Sigmoid colon (tissue), 7 donors: ENCODE results near the gene PLB1. TPM values are rescaled to one million over a fixed set of nuclear protein-coding genes. Genes with fewer than 3 reads are reported as not detected.

Experiments
- DNase-seq: peaks from one replicate; pipeline ENCODE4 v3.0.0-alpha.2; 2019
- H3K27ac ChIP-seq, 4 donors: fragments of 200-600 bp; sonication (generic); one replicate each; pipeline ENCODE4 v1.5.1; 2016 to 2019; ENCODE audit warnings: mild to moderate bottlenecking in 1 of 4
- H3K27me3 ChIP-seq, 3 donors: fragments of 200-600 bp; sonication (generic); one replicate each; pipeline ENCODE4 v1.5.1; 2019; ENCODE audit warnings: mild to moderate bottlenecking in 1 of 3
- H3K36me3 ChIP-seq, 4 donors: fragments of 200-600 bp; sonication (generic); one replicate each; pipeline ENCODE4 v1.5.1; 2016 to 2019
- H3K4me1 ChIP-seq, 4 donors: fragments of 200-600 bp; sonication (generic); one replicate each; pipeline ENCODE4 v1.5.1; 2017 to 2019
- H3K4me3 ChIP-seq, 4 donors: fragments of 200-600 bp; sonication (generic); one replicate each; pipeline ENCODE4 v1.5.1; 2017 to 2019; ENCODE audit warnings: mild to moderate bottlenecking in 2 of 4, moderate library complexity in 1 of 4
- H3K9me3 ChIP-seq, 4 donors: fragments of 200-600 bp in 3 of 4; sonication (generic) in 3 of 4; one replicate each; pipeline versions ENCODE4 v1.5.1 to v1.6.1; 2013 to 2019
- EP300 ChIP-seq, 4 donors: sonication (generic); formaldehyde crosslinking; IDR thresholded peaks; one replicate each; pipeline ENCODE4 v1.6.1; 2017; ENCODE audit warnings: antibody characterized with exemption in 4 of 4
- POLR2A ChIP-seq, 2 donors: fragments of 450-650 bp; IDR thresholded peaks; one replicate each; pipeline ENCODE4 v1.6.1; 2016; ENCODE audit warnings: antibody characterized with exemption in 2 of 2, mild to moderate bottlenecking in 2 of 2, moderate library complexity in 2 of 2
- POLR2AphosphoS5 ChIP-seq, 4 donors: sonication (generic); formaldehyde crosslinking; IDR thresholded peaks; one replicate each; pipeline ENCODE4 v1.6.1; 2017; ENCODE audit warnings: antibody characterized with exemption in 4 of 4
- WGBS, 2 donors: extraction: QIAGEN DNeasy Blood & Tissue Kit; methylation state at CpG; one replicate each; pipeline ENCODE4 v1.1.7; 2013; 5-methylcytosine and 5-hydroxymethylcytosine counted together
- intact Hi-C: fragments of 100-400 bp; cut with DNase I; formaldehyde crosslinking; loops from one replicate; pipeline ENCODE4 v1.15.1; 2023
- polyA plus RNA-seq, 3 donors: library from polyadenylated mRNA; stranded (reverse); fragments of 200-250 nt; gene quantifications; one replicate each; pipeline ENCODE4 v1.2.3, GENCODE V29; 2013
- total RNA-seq, 4 donors: library from RNA; depleted of rRNA; stranded (reverse); fragments of >200 nt; gene quantifications; one replicate each; pipeline ENCODE4 v1.1.0, GENCODE V29; 2016
- TF ChIP-seq, protein P1 (sequence below), 4 experiments: fragments of 450-650 bp in 3 of 4; fragments of 200-600 bp in 1 of 4; IDR thresholded peaks; one replicate each; pipeline ENCODE4 v1.5.1; 2016 to 2019; ENCODE audit warnings: antibody characterized with exemption in 4 of 4, mild to moderate bottlenecking in 3 of 4, moderate library complexity in 2 of 4
- donor health status: healthy with polysubstance abuse.
- donor health status: Bipolar disorder and iron deficiency.
- donor health status: healthy.

Gene PLB1
- total and polyA plus RNA-seq, 7 donors: 1.2 to 18.3 (median 2.1) TPM

DNA sequence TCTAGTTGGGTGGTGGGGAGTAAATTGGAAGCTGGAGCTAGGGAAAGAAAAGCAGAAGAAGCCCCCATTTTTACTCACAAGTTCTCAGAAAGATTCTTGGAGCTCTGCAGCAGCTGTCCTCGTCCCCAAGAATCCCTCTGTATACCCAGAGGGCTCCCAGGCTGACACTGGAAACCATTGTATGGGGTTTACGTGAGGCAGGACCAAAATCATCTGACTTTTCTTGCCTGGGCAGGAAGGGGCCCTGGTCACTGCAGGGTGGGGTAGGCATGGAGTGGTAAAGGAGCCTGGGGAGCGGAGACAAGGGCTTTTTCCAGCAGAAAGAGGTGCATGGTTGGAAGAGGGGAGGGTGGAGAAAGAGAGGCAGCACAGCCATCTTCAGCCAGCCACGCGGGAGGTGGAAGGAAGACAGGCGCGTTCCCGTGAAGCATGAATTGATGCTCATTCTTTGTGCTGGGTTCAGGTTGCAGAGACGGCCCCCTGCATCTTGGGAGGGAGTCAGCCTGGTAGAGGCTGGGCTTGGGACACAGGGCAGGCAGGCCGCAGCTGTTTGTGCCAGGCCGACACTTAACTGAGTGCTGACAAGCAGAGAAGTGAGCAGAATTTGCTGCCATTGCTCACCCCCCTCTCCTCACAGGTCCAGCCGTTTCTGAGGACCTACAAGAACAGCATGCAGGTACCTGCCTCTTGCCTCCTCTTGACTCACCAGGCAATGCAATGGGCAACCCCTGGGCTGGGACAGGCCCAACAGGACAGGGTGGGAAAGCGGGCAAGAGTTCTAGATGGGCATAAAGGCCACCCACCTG lies 94.8 kb downstream of the PLB1 start:
- Histone ChIP-seq H3K9me3 (no peaks in the 10 kb centered on the region), H3K36me3 (no peaks in the 10 kb centered on the region), H3K27me3 (no peaks in the 10 kb centered on the region), H3K4me1 (peaks cover 0 to 15% (median 13%) of the 10 kb centered on the region in 4 donors), H3K27ac (no peak overlapping the region), H3K4me3 (no peak overlapping the region)
- DNase-seq: peak; percentile 46
- 88 to 93% methylated on average over 13 of the region's 13 CpGs for WGBS, 2 donors
- TF ChIP-seq POLR2AphosphoS5 (IDR thresholded peaks at IDR 0.05): no peak
- no peak for TF ChIP-seq POLR2A (IDR thresholded peaks at IDR 0.05)
- TF ChIP-seq, protein P1, sequence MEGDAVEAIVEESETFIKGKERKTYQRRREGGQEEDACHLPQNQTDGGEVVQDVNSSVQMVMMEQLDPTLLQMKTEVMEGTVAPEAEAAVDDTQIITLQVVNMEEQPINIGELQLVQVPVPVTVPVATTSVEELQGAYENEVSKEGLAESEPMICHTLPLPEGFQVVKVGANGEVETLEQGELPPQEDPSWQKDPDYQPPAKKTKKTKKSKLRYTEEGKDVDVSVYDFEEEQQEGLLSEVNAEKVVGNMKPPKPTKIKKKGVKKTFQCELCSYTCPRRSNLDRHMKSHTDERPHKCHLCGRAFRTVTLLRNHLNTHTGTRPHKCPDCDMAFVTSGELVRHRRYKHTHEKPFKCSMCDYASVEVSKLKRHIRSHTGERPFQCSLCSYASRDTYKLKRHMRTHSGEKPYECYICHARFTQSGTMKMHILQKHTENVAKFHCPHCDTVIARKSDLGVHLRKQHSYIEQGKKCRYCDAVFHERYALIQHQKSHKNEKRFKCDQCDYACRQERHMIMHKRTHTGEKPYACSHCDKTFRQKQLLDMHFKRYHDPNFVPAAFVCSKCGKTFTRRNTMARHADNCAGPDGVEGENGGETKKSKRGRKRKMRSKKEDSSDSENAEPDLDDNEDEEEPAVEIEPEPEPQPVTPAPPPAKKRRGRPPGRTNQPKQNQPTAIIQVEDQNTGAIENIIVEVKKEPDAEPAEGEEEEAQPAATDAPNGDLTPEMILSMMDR (IDR thresholded peaks at IDR 0.05): no peak
- no peak for TF ChIP-seq EP300 (IDR thresholded peaks at IDR 0.05)
- intact Hi-C loops: no loop called here

DNA sequence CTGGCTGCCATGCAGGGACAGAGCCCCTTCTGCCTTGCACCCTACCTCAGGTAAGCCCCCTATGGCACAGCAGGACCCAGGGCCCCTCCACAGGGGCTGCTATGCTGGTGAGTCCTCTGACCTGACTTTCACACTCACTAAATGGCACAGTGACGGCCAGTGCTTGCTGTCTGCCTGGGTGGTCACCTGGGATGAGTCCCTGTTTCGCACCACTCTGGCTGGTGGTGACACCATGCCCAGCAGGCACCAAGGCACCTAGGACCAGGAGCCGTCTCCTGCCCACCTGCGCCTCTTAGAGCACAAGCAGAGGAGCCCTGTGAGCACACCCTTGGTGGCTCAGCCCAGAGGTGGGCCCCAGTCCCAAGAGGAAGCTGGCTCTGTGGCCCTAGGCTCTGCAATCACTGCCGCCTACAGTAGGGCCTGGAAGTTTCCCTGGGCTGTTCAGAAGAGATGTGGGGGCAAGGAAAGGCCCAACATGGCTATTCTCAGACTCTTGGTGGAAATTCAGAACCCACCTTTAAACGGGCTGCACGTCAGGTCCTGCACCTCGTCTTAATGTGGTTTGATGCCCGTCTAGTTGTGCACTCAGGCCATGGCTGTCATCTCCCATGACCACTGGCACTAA lies 96.0 kb downstream of the PLB1 start:
- Histone ChIP-seq H3K4me3 (no peak overlapping the region), H3K27me3 (no peaks in the 10 kb centered on the region), H3K9me3 (no peaks in the 10 kb centered on the region), H3K4me1 (peaks cover 0 to 23% (median 19%) of the 10 kb centered on the region in 4 donors), H3K27ac (no peak overlapping the region), H3K36me3 (no peaks in the 10 kb centered on the region)
- WGBS, 2 donors: 84 to 91% methylated on average over 9 of the region's 9 CpGs
- TF ChIP-seq POLR2A (IDR thresholded peaks at IDR 0.05) (no peak), EP300 (IDR thresholded peaks at IDR 0.05) (no peak), POLR2AphosphoS5 (IDR thresholded peaks at IDR 0.05) (no peak)
- TF ChIP-seq, protein P1 (IDR thresholded peaks at IDR 0.05): no peak
- intact Hi-C loops: no loop called here
- peak; percentile 52 for DNase-seq

DNA sequence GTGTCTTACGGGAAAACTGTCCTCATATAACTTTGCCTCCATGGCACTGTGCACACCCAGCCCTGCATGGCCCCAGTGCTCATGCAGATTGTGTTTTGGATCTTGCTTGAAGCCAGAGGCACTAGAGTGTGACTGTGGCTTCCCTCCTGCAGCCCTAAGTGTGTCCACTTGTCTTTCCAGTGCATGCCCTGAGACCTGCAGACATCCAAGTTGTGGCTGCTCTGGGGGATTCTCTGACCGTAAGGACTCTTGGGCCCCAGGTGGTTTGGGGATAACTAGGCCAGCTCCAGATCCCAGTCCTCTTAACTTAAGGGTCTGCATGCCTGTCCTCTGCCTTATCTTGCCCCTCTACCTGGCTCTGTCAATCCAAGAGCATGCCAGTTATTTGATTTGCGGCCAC lies 96.6 kb downstream of the PLB1 start:
- peak; percentile 35 for DNase-seq
- intact Hi-C loops: no loop called here
- Histone ChIP-seq H3K9me3 (no peaks in the 10 kb centered on the region), H3K27ac (no peak overlapping the region), H3K4me1 (peaks cover 0 to 24% (median 21%) of the 10 kb centered on the region in 4 donors), H3K27me3 (no peaks in the 10 kb centered on the region), H3K36me3 (no peaks in the 10 kb centered on the region), H3K4me3 (no peak overlapping the region)
- TF ChIP-seq, protein P1 (IDR thresholded peaks at IDR 0.05): no peak
- no peak for TF ChIP-seq POLR2A (IDR thresholded peaks at IDR 0.05)
- no peak for TF ChIP-seq POLR2AphosphoS5 (IDR thresholded peaks at IDR 0.05)
- no peak for TF ChIP-seq EP300 (IDR thresholded peaks at IDR 0.05)
- 96 to 97% methylated on average over 3 of the region's 3 CpGs for WGBS, 2 donors

DNA sequence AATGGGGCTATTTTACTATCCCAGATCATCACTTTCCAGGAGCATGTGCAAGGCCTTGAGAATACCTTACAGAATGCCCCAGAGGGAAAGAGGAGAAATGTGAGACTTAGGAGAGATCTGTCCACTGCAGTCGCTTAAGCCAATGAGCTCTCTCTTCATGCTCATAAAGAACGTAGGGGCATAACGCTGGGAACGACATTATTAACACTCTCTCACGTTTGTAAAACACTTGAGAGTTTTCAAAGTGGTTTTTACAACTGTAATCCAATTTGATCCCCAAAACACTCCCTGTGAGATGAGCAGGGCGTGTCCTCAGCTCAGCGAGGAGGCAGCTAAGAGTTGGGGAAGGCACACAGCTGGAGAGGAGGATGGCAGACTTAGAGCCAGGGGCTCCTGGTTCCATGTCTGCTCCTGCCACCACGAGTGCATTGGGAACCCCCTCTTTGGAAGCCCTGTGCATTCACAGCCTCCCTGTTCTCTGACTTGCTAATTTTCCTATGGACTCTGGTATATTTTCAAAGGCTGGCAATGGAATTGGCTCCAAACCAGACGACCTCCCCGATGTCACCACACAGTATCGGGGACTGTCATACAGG lies 97.4 kb downstream of the PLB1 start:
- no peak for DNase-seq
- Histone ChIP-seq H3K36me3 (no peaks in the 10 kb centered on the region), H3K9me3 (no peaks in the 10 kb centered on the region), H3K27ac (peak overlapping the region in 1 of 4 donors; percentile 93), H3K27me3 (no peaks in the 10 kb centered on the region), H3K4me3 (no peak overlapping the region), H3K4me1 (peaks cover 0 to 24% (median 22%) of the 10 kb centered on the region in 4 donors)
- intact Hi-C loops: no loop called here
- WGBS, 2 donors: 24 to 65% methylated on average over 11 of the region's 11 CpGs
- TF ChIP-seq POLR2AphosphoS5 (IDR thresholded peaks at IDR 0.05) (no peak), EP300 (IDR thresholded peaks at IDR 0.05) (no peak), POLR2A (IDR thresholded peaks at IDR 0.05) (no peak)
- TF ChIP-seq, protein P1 (IDR thresholded peaks at IDR 0.05): no peak
